ENCODE results near the gene LMBRD2. TPM values are rescaled to one million over a fixed set of nuclear protein-coding genes. Genes with fewer than 3 reads are reported as not detected.

The LMBRD2 gene
- total and polyA plus RNA-seq, 2 of the 8 experiments (the other 6 are each of a cell fraction or from before 2014, with no cell fraction given) = 1.1 to 4.1 TPM

- Histone ChIP-seq H3K79me1 (ENCODE audit: low read depth, low read length) (no peaks in the 10 kb centered on the region), H4K5ac (ENCODE audit: insufficient read length, low read depth, low read length) (no peak overlapping the region), H4K8ac (ENCODE audit: extremely low read depth, insufficient read depth, low read length) (no peak overlapping the region), H3K79me2 (ENCODE audit: control insufficient read depth in 1 of 2, insufficient read depth in 2 of 2, low read length in 2 of 2) (no peaks in the 10 kb centered on the region), H4K91ac (replicated peaks; ENCODE audit: insufficient read length, low read length) (no peak overlapping the region), H3K18ac (ENCODE audit: extremely low read depth, low read length) (no peak overlapping the region), H3K23ac (ENCODE audit: insufficient read length) (no peak overlapping the region), H3K9me3 (ENCODE audit: insufficient read depth in 2 of 2, low read depth in 1 of 2, low read length in 1 of 2) (no peaks in the 10 kb centered on the region), H3K4ac (replicated peaks; ENCODE audit: insufficient read length, low read depth, low read length) (no peak overlapping the region), H3K36me3 (ENCODE audit: control insufficient read depth in 2 of 4, insufficient read depth in 4 of 4, low read length in 3 of 4) (no peaks in the 10 kb centered on the region), H3K14ac (ENCODE audit: insufficient read length) (no peak overlapping the region), H2BK5ac (ENCODE audit: low read depth, low read length) (no peak overlapping the region), H2BK15ac (ENCODE audit: low read length) (no peak overlapping the region), H3K56ac (replicated peaks; ENCODE audit: insufficient read length, low read depth, low read length) (no peak overlapping the region), H2AK5ac (ENCODE audit: low read depth, low read length) (no peak overlapping the region), H3K23me2 (ENCODE audit: low read depth, low read length) (no peaks in the 10 kb centered on the region), H2BK20ac (ENCODE audit: low read length) (no peak overlapping the region), H3K27me3 (replicated peaks in 1 of 4; ENCODE audit: control insufficient read depth in 3 of 4, extremely low read depth in 1 of 4, insufficient read depth in 3 of 4, low read length in 3 of 4) (no peaks in the 10 kb centered on the region), H3K4me2 (ENCODE audit: insufficient read depth in 1 of 2, low read depth in 2 of 2, low read length in 2 of 2) (no peak overlapping the region), H2BK12ac (ENCODE audit: low read depth, low read length) (no peak overlapping the region), H3K9ac (replicated peaks in 1 of 4; ENCODE audit: extremely low read depth in 1 of 4, low read depth in 3 of 4, low read length in 3 of 4) (no peak overlapping the region), H3K4me1 (replicated peaks in 1 of 4; ENCODE audit: control insufficient read depth in 3 of 4, insufficient read depth in 4 of 4, low read length in 3 of 4) (peaks cover 0 to 3% (median 0%) of the 10 kb centered on the region in 4 experiments; a peak in 2 of 7 replicates), H4K20me1 (replicated peaks in 1 of 2; ENCODE audit: control insufficient read depth in 1 of 2, insufficient read depth in 2 of 2, low read length in 2 of 2) (no peaks in the 10 kb centered on the region), H3K4me3 (ENCODE audit: extremely low read depth in 1 of 4, insufficient read depth in 2 of 4, low read depth in 3 of 4, low read length in 4 of 4) (no peak overlapping the region), H2BK120ac (replicated peaks; ENCODE audit: low read depth, low read length) (no peak overlapping the region), H2AFZ (ENCODE audit: low read length) (no peak overlapping the region), H3K27ac (ENCODE audit: low read depth, low read length) (no peak overlapping the region)
- ChIA-PET POLR2A (ENCODE audit: partially characterized antibody) (no interaction called here), CTCF (ENCODE audit: partially characterized antibody) (interaction anchor here (0.6 kb wide), 1 partner anchor 33 kb away, joined by 3 read pairs; no protein-coding TSS in a partner anchor)
- TF ChIP-seq CHD2 (IDR thresholded peaks at IDR 0.05; ENCODE audit: low read length) (no peak), RXRA (IDR thresholded peaks at IDR 0.05; ENCODE audit: insufficient read depth, low read depth, low read length) (no peak), EP300 (IDR thresholded peaks at IDR 0.05; ENCODE audit: borderline replicate concordance in 1 of 2, low read depth in 2 of 2, low read length in 2 of 2) (no peak), JUN (IDR thresholded peaks at IDR 0.05; ENCODE audit: low read depth, low read length) (no peak), USF2 (IDR thresholded peaks at IDR 0.05; ENCODE audit: low read length) (no peak), POU5F1 (IDR thresholded peaks at IDR 0.05; ENCODE audit: low read depth, low read length) (no peak), SP1 (IDR thresholded peaks at IDR 0.05; ENCODE audit: low read depth, low read length) (no peak), KDM1A (IDR thresholded peaks at IDR 0.05; ENCODE audit: borderline replicate concordance, low read length) (no peak), HDAC6 (IDR thresholded peaks at IDR 0.05; ENCODE audit: low read depth, low read length) (no peak), TEAD4 (IDR thresholded peaks at IDR 0.05; ENCODE audit: low read depth, low read length) (no peak)
- DNase-seq (ENCODE audit: low read depth in 1 of 2, low spot score in 2 of 2) (no peak), FAIRE-seq (no peak)
Measured at GRCh38 chr5:36096486-36096885, 55.2 kb downstream of the LMBRD2 start.

Measured in H1 (cell line).